GM12878 (cell line): Measurements from ENCODE around the gene TM9SF2. TPM values are rescaled to one million over a fixed set of nuclear protein-coding genes. Genes with fewer than 3 reads are reported as not detected.

Experiments
- CBX3 ChIP-seq: fragments of 200-600 bp; sonication (generic); IDR thresholded peaks from 2 replicates; pipeline ENCODE4 v1.6.1; 2016; ENCODE audit warnings: low read depth, borderline replicate concordance
- CEBPB ChIP-seq, 2 experiments: fragments of 150-350 bp in 1 of 2; IDR thresholded peaks; 2 replicates each; pipeline ENCODE4 v1.6.1; 2012 to 2014; ENCODE audit warnings: low read depth in 2 of 2, low read length in 2 of 2, borderline replicate concordance in 1 of 2, inconsistent platforms in 1 of 2
- DPF2 ChIP-seq: fragments of 450-650 bp; IDR thresholded peaks from 2 replicates; pipeline ENCODE4 v1.6.1; 2017; ENCODE audit warnings: mild to moderate bottlenecking
- FOXM1 ChIP-seq: IDR thresholded peaks from 2 replicates; pipeline ENCODE4 v1.6.1; 2012; ENCODE audit warnings: low read depth, mild to moderate bottlenecking, inconsistent platforms, low read length, moderate library complexity
- NFIC ChIP-seq: IDR thresholded peaks from 2 replicates; pipeline ENCODE4 v1.6.1; 2012; ENCODE audit warnings: low read depth, mild to moderate bottlenecking, inconsistent platforms, low read length, moderate library complexity
- NFXL1 ChIP-seq: fragments of 450-650 bp; IDR thresholded peaks from 2 replicates; pipeline ENCODE4 v1.6.1; 2017; ENCODE audit warnings: antibody characterized with exemption, mild to moderate bottlenecking, borderline replicate concordance
- PAX5 ChIP-seq: IDR thresholded peaks from 2 replicates; pipeline ENCODE4 v1.6.1; 2011; ENCODE audit warnings: low read depth, low read length, borderline replicate concordance
- POLR2A ChIP-seq: IDR thresholded peaks from 2 replicates; pipeline ENCODE4 v1.6.1; 2011; ENCODE audit warnings: low read depth, mild to moderate bottlenecking, low read length
- RCOR1 ChIP-seq: conservative IDR thresholded peaks from 2 replicates; pipeline ENCODE4 v1.6.1; 2012; ENCODE audit warnings: low read depth, low read length, improper control_type of control experiment
- SMARCA5 ChIP-seq: fragments of 450-650 bp; IDR thresholded peaks from 2 replicates; pipeline ENCODE4 v1.6.1; 2017; ENCODE audit warnings: mild to moderate bottlenecking
- SMC3 ChIP-seq: IDR thresholded peaks from 2 replicates; pipeline ENCODE4 v1.6.1; 2011; ENCODE audit warnings: low read length, improper control_type of control experiment, borderline replicate concordance
- SRF ChIP-seq, 2 experiments: IDR thresholded peaks; 2 replicates each; pipeline ENCODE4 v1.6.1; 2011; ENCODE audit warnings: low read depth in 2 of 2, low read length in 2 of 2, mild to moderate bottlenecking in 1 of 2, moderate library complexity in 1 of 2
- STAT3 ChIP-seq: IDR thresholded peaks from 2 replicates; pipeline ENCODE4 v1.6.1; 2011; ENCODE audit warnings: low read depth, low read length, improper control_type of control experiment
- TARDBP ChIP-seq: IDR thresholded peaks from 2 replicates; pipeline ENCODE4 v1.6.1; 2016; ENCODE audit warnings: borderline replicate concordance
- TBL1XR1 ChIP-seq: IDR thresholded peaks from 2 replicates; pipeline ENCODE4 v1.6.1; 2012; ENCODE audit warnings: low read depth, low read length, improper control_type of control experiment
- TCF12 ChIP-seq: IDR thresholded peaks from 2 replicates; pipeline ENCODE4 v1.6.1; 2011; ENCODE audit warnings: low read depth, mild to moderate bottlenecking, low read length
- ZBED1 ChIP-seq: IDR thresholded peaks from 2 replicates; pipeline ENCODE4 v1.6.1; 2016; ENCODE audit warnings: borderline replicate concordance
- polyA plus RNA-seq, 11 experiments: library from polyadenylated mRNA; depleted of rRNA in 4 of 11; unstranded in 6 of 11; stranded (reverse) in 5 of 11; fragments of >200 nt; fragmentation: Nextera tagmentation in 4 of 11; fragmentation: Illumina TruSeq in 1 of 11; extraction: Ambion mirVana in 4 of 11; extraction: Trizol in 1 of 11; gene quantifications; 1 replicate in 1 of 11; 2 replicates in 10 of 11; pipeline versions ENCODE4 v1.2.1 to v1.2.3, GENCODE V29; 2011 to 2016; ENCODE audit warnings: inconsistent platforms in 2 of 11, missing spikeins in 2 of 11, low read depth in 1 of 11
- total RNA-seq, 4 experiments: library from RNA; depleted of rRNA in 3 of 4; stranded (reverse); fragments of >200 nt in 3 of 4; fragmentation: Illumina TruSeq in 1 of 4; extraction: Trizol in 1 of 4; gene quantifications; 2 replicates each; pipeline versions ENCODE4 v1.2.1 to v1.2.3, GENCODE V29; 2013 to 2021
- TF ChIP-seq, protein P1 (sequence below): IDR thresholded peaks from 2 replicates; pipeline ENCODE4 v1.6.1; 2012; ENCODE audit warnings: mild to moderate bottlenecking, low read depth, low read length
- TF ChIP-seq, protein P2 (sequence below): fragments of 450-650 bp; conservative IDR thresholded peaks from 2 replicates; pipeline ENCODE4 v1.6.1; 2017; ENCODE audit warnings: mild to moderate bottlenecking, moderate library complexity
- TF ChIP-seq, protein P3 (sequence below): fragments of 450-650 bp; IDR thresholded peaks from 2 replicates; pipeline ENCODE4 v1.6.1; 2017; ENCODE audit warnings: mild to moderate bottlenecking, low read depth, inconsistent platforms; ENCODE audit not compliant: poor library complexity, severe bottlenecking
- TF ChIP-seq, protein P4 (sequence below): fragments of 450-650 bp; IDR thresholded peaks from 2 replicates; pipeline ENCODE4 v1.6.1; 2017; ENCODE audit warnings: low read depth, mild to moderate bottlenecking, moderate library complexity

The TM9SF2 gene
- total and polyA plus RNA-seq, 10 of the 15 experiments (the other 5 are each of a cell fraction or from before 2014, with no cell fraction given): 34.6 to 128 (median 79.2) TPM

DNA sequence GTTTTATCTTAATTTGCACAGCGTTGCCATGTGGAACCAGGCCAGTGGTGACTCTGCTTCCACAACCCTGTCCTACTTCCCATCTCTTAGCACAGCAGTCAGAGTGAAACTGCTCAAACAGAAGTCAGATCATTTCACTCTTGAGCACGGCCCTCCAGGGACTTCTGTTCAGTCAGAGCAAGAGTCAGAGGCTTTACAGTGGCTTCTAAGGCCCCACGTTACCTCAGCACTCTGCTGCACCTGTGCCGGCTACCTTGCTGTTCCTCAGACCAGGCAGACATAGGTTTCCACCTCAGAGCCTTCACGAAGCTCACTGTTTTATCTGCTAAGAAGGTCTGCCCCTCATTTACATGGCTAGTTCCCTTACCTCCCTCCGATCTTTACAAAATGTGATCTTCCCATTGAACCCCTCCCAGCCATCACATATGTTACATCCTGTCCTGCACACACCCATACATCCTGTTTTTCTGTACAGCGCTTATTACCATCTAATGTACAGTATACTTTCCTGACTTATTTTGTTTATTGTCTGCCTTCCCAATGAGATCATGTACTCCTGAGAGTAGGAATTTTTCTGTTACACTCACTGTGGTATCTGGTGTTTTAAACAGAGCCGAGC lies 41.6 kb downstream of the TM9SF2 start (continued):
- TF ChIP-seq, protein P1, sequence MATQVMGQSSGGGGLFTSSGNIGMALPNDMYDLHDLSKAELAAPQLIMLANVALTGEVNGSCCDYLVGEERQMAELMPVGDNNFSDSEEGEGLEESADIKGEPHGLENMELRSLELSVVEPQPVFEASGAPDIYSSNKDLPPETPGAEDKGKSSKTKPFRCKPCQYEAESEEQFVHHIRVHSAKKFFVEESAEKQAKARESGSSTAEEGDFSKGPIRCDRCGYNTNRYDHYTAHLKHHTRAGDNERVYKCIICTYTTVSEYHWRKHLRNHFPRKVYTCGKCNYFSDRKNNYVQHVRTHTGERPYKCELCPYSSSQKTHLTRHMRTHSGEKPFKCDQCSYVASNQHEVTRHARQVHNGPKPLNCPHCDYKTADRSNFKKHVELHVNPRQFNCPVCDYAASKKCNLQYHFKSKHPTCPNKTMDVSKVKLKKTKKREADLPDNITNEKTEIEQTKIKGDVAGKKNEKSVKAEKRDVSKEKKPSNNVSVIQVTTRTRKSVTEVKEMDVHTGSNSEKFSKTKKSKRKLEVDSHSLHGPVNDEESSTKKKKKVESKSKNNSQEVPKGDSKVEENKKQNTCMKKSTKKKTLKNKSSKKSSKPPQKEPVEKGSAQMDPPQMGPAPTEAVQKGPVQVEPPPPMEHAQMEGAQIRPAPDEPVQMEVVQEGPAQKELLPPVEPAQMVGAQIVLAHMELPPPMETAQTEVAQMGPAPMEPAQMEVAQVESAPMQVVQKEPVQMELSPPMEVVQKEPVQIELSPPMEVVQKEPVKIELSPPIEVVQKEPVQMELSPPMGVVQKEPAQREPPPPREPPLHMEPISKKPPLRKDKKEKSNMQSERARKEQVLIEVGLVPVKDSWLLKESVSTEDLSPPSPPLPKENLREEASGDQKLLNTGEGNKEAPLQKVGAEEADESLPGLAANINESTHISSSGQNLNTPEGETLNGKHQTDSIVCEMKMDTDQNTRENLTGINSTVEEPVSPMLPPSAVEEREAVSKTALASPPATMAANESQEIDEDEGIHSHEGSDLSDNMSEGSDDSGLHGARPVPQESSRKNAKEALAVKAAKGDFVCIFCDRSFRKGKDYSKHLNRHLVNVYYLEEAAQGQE: no peak
- TF ChIP-seq, protein P2, sequence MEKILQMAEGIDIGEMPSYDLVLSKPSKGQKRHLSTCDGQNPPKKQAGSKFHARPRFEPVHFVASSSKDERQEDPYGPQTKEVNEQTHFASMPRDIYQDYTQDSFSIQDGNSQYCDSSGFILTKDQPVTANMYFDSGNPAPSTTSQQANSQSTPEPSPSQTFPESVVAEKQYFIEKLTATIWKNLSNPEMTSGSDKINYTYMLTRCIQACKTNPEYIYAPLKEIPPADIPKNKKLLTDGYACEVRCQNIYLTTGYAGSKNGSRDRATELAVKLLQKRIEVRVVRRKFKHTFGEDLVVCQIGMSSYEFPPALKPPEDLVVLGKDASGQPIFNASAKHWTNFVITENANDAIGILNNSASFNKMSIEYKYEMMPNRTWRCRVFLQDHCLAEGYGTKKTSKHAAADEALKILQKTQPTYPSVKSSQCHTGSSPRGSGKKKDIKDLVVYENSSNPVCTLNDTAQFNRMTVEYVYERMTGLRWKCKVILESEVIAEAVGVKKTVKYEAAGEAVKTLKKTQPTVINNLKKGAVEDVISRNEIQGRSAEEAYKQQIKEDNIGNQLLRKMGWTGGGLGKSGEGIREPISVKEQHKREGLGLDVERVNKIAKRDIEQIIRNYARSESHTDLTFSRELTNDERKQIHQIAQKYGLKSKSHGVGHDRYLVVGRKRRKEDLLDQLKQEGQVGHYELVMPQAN: no peak
- TF ChIP-seq, protein P3, sequence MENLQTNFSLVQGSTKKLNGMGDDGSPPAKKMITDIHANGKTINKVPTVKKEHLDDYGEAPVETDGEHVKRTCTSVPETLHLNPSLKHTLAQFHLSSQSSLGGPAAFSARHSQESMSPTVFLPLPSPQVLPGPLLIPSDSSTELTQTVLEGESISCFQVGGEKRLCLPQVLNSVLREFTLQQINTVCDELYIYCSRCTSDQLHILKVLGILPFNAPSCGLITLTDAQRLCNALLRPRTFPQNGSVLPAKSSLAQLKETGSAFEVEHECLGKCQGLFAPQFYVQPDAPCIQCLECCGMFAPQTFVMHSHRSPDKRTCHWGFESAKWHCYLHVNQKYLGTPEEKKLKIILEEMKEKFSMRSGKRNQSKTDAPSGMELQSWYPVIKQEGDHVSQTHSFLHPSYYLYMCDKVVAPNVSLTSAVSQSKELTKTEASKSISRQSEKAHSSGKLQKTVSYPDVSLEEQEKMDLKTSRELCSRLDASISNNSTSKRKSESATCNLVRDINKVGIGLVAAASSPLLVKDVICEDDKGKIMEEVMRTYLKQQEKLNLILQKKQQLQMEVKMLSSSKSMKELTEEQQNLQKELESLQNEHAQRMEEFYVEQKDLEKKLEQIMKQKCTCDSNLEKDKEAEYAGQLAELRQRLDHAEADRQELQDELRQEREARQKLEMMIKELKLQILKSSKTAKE: peak; percentile 88
- peak; percentile 98 for TF ChIP-seq DPF2
- TF ChIP-seq ZBED1: peak; percentile 83; the same call in 1 of the 2 replicates
- peak; percentile 98 for TF ChIP-seq NFIC
- peak; percentile 90 for TF ChIP-seq TBL1XR1
- TF ChIP-seq NFXL1: no peak
- TF ChIP-seq POLR2A: peak; percentile 50; the same call in 1 of the 2 replicates
- TF ChIP-seq SMARCA5: 0 out of 2 replicates have a peak, but pooled peaks have one; percentile 44
- TF ChIP-seq RCOR1: peak; percentile 95
- TF ChIP-seq CBX3: no peak
- peak; percentile 93; the same call in 1 of the 2 replicates for TF ChIP-seq STAT3
- peak; percentile 99 for TF ChIP-seq PAX5
- TF ChIP-seq TCF12: peak; percentile 98
- peak in 1 of 2 experiments; percentile 90; a peak in 2 of 4 replicates for TF ChIP-seq CEBPB (IDR thresholded peaks at IDR 0.05; ENCODE audit: borderline replicate concordance in 1 of 2, low read depth in 2 of 2, low read length in 2 of 2)
- TF ChIP-seq, protein P4, sequence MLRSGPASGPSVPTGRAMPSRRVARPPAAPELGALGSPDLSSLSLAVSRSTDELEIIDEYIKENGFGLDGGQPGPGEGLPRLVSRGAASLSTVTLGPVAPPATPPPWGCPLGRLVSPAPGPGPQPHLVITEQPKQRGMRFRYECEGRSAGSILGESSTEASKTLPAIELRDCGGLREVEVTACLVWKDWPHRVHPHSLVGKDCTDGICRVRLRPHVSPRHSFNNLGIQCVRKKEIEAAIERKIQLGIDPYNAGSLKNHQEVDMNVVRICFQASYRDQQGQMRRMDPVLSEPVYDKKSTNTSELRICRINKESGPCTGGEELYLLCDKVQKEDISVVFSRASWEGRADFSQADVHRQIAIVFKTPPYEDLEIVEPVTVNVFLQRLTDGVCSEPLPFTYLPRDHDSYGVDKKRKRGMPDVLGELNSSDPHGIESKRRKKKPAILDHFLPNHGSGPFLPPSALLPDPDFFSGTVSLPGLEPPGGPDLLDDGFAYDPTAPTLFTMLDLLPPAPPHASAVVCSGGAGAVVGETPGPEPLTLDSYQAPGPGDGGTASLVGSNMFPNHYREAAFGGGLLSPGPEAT: peak; percentile 80
- TF ChIP-seq SRF (IDR thresholded peaks at IDR 0.05; ENCODE audit: low read depth in 2 of 2, low read length in 2 of 2): peak in 1 of 2 experiments; percentile 85; a peak in 2 of 4 replicates
- TF ChIP-seq TARDBP: 0 out of 2 replicates have a peak, but pooled peaks have one; percentile 21
- no peak for TF ChIP-seq SMC3
- TF ChIP-seq FOXM1: peak; percentile 97
